Measurements from ENCODE around the gene INPP5A. TPM values are rescaled to one million over a fixed set of nuclear protein-coding genes. Genes with fewer than 3 reads are reported as not detected.
A peak's percentile ranks its signal among the peaks of the same experiment; 100 is the strongest.

Gene INPP5A
- total RNA-seq, 1 experiment from 2014 or later: 15.3 TPM

DNA sequence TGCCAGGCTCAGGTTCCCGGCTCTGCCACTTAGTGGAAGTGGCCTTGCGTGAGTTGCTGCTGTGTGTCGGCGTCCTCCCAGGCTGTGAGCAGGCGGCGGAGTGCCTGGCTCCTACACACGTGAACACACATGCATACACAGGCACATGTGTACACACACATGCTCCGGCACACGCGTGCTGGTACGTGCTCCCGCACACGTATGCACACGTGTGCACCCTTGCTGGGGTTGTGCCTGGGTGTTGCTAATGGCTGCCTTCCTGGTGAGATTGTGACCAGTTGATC, 107.6 kb downstream of the INPP5A start:
- no peak for DNase-seq (ENCODE audit: low read depth)

DNA sequence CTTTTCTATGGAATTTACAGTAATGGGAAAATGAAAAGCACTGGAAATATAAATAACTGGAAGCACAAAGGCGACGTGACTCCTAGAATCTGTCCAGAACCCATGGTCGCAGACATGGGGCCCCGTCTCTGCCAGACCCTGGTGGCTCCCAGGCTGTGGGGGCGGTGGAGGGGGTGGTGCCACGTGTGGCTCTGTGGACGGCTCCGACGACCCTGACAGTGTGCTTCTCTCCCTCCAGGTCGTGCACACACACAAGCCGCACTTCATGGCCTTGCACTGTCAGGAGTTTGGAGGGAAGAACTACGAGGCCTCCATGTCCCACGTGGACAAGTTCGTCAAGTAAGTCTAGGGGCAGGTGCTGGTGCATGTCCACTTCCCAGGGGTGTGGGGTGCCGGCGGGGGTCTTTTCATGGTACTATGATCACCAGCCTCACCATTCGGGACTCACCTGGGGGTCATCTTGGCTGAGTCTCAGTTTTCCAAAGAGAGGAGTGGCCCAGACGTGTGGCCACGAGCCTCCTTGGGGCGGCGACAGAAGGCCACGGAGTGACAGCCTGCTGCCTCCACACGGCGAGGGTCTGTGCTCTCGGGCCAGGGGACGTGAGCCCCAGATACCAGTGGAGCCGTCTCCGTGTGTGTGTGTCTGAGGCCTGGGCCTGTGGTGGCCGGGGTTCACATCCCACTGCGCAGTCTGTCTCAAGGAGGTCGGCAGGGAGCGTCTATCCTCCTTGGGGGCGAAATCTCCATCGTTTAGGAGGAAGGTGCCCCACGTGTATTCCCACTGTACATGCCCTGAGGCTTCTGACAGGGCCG, 108.2 kb downstream of the INPP5A start:
- no peak for DNase-seq (ENCODE audit: low read depth)

DNA sequence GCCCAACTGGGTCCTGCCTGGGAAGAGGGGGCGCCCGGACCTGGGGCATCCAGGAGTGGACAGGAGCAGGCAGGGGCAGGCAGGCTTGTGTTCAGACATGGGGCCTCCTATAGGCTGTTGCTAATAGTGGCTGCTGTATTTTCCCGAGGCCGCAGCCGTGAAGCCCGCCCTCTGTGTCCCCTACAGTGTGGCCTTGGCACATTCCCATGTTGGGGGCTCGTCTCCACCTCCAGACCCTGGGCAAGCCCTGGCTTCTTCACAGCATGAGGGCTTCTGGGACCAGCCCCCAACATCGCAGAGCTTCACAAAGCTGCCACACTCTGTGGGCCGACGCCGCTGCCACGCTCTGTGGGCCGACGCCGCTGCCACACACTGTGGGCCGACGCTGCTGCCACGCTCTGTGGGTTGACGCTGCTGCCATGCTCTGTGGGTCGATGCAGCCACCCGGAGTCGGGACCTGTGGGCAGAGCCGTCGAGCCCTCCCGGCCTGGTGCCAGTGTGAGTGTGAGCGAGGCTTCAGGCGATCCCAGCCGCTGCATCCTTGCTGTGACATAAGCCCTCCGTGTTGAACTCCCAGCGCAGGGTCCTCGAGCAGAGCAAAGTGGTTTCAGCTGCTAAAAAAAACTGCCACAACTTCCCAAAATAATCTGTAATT, 109.0 kb downstream of the INPP5A start:
- no peak for DNase-seq (ENCODE audit: low read depth)

DNA sequence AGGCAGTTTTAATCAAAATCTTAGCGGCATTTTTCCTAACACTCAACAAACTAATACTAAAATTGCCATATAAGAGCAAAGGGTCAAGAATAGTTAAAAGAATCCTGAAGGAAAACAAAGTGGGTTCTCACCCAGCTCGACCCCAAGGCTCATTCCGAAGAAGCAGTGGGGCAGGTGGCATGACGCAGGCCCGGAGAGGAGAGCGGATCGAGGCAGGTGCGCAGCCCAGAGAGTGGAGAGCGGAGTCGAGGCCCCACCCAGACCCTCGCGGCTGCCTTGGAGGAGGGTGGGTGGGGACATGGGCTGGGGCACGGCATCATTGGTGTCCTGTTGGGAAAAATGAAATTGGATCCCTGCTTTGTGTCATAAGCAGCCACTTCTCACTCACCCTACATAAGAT, 109.8 kb downstream of the INPP5A start:
- DNase-seq (ENCODE audit: low read depth): no peak

DNA sequence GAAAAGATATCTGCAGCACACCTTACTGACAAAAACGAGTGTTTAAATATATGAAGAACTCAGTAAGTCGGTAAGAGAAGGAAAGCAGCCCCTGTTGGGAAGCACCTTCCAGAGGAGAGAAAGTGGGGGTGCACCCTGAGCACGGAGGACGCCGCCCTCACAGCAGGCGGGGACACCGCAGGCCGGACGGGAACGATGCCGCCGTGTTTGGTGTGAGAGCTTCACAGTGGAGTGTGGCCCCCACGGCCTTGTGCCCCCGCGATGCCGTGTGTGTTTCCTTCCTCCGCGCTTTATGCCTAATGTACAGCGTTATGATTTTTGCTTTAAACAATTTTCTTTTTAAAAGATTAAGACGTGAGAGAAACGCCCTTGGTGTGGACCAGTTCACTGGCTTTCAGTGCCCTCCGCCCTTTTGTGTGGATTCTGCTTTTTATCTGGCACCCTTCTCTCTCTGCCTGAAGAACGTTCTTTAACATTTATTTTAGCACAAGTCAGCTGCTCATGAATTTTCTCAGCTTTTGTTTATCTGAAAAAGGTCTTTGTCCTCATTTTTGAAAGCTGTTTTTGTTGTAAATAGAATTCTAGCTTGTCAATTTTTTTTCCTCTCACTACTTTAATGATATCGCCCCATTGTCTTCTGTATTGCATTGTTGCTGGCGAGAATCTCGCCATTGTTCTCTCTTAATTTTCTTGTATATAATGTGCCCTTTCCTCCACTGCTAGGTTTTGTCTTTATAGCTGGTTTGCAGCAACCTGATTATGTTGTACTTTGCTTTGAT, 110.7 kb downstream of the INPP5A start:
- no peak for DNase-seq (ENCODE audit: low read depth)

DNA sequence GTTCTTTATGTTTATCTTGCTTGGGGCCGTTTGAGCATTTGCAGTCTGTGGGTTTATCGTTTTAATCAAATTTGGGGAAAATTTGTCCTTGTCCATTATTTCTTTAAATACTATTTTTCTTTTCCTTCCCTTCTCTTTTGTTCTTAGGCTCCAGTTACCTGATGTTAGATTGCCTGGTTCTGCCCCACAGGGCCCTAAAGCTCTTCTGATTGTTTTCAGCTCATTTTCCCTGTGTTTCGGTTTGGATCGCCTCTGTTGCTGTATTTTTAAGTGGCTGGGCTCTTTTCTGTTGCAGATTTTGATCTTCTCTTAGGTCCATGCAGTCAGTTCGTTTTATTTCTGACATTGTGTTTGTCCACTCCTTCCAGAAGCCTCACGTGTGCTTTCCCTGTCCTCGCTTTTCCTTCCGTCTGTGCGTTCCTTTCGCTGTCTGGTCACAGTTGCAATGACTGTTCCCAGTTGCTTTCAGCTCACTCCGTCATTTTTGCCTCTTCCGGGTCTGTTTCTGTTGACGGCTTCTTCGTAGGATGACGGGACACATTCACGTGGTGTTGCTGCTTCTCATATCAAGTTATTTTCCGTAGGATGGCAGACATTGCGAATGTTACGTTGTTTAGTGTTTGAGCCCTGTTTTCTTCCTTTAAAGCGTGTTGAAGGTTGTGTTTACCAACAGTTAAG, 111.4 kb downstream of the INPP5A start:
- no peak for DNase-seq (ENCODE audit: low read depth)

DNA sequence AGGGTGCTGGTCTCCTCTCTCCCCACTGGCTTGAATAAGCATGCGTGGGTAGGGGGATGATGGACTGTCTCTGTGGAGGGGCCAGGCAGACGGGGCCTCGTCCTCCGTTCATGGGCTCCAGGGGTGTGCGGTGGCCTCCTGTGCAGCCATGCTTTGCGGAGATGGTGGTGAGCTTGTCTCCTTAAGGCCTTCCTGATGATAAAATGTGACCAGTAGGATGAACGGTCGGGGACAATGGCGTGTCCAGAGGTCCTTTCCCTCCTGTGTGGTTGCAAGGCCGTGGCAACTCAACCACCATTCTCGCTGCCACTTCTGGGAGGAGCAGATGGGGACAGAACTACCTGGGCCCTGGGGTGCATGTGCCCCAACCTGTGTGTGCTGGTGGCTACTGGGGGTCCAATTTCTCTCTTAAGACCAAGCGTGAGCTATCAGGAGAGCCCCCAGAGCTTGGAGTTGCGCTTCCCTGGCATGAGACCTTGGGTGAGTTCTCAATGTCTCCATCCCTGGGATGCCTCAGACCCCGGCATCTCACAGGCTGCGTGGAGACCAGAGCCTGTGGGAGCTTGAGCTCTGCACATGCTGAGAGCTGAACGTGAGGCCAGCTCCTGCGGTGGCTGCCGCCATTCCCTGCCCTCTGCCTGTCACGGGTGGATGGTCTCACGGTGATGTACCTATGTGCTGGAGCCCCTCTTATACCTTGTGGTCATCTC, 112.2 kb downstream of the INPP5A start:
- no peak for DNase-seq (ENCODE audit: low read depth)

DNA sequence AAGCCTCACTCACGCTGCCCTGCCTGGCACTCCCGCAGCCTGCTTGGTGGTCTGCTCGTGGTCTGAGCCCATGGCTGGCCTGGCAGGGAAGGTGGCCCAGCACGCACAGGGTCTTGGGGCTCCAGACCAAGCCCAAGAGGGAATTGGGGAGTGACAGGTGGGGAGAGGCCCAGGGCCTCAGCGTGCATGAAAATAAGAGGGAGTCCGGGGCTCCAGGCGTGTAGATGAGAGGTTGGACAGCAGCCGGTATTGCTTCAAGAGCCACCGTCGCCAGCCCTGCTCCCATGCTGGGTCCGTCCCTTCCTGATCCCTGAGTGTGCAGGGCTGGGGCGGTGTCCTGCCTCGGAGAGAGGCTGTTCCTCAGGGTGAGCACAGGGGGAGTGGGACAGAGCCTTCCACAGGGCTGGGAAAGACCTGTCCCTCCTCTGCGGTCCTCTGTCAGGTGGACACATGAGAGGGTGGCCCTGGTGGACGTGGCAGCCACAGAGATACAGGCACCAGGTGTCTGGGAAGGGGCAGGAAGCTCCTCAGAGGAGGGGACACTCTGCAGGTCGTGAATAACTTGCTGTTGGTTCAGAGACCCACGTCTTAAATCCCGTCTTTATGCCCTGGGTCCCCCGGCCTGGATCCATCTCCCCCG, 113.1 kb downstream of the INPP5A start:
- no peak for DNase-seq (ENCODE audit: low read depth)

DNA sequence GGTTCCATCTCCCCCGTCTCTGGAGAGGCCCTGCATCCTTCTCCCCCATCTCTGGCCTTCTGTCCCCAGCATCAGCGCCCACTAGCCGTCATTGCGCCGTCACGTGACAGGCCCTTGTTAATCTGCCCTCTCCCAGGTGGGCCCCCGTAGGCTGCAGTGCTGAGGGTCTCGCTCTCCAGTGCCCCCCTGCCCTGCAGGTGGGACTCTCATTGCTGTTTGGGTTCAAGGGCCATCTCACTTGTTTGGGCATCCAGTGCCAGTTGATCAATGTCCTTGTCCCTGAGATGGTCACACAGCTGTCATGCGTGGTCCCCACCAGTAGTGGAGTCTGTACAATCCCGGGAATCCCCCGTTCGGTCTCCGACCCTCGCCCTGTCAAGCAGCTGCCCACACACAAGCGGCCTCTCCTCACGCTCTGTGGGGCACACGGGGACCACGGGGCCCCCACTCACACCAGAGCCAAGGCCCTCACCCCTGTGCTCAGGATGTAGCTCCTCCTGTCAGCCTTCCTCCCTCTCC, 114.0 kb downstream of the INPP5A start:
- DNase-seq (ENCODE audit: low read depth): no peak

DNA sequence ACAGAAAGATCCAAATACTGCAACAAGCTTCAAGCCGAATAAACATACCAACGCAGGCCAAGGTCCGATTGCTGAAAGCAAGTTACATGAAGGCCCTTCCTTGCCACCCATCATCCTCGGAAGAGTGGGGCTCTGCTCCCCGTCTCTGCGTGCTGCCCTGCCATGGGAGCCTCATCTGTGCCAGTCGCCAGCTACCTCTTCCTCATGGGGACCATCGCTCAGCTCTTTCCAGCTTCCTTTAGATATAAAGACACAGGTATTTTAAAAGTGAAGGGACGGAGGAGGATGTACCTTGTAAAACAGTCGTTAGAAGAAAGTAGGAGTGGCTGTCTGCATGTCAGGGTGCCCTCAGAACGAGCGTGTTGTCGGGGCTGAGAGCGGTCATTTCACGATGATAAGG, 114.9 kb downstream of the INPP5A start:
- DNase-seq (ENCODE audit: low read depth): no peak

DNA sequence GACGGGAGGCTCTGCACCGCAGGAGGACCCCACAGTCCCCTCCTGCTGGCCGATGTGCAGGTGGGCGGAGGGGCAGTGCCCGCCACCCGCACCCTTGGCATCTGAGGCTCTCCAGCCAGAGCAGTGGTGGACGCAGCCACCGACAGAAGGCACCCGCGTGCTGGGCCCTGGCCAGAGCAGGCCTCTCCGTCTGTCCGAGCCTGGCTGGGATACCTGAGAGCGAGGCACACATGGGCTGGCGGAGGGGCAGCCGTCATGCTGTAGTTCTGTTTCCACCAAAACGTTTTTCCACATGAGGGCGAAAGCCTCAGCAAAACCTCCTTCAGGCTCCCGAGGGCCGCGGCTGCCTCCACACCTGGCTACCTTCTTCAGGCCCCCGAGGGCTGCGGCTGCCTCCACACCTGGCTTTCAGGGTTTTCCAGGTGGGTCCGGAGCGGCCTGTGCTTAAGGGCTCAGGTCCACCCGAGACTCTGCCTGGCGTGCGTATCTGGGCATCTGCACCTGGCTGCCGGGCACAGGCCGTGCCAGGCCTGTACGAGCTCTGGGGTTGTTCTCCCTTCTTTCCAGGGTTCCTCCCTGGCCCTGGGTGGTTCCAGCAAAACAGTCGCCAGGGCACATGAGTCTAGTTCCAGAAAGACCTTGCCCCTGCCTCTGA, 115.5 kb downstream of the INPP5A start:
- no peak for DNase-seq (ENCODE audit: low read depth)

DNA sequence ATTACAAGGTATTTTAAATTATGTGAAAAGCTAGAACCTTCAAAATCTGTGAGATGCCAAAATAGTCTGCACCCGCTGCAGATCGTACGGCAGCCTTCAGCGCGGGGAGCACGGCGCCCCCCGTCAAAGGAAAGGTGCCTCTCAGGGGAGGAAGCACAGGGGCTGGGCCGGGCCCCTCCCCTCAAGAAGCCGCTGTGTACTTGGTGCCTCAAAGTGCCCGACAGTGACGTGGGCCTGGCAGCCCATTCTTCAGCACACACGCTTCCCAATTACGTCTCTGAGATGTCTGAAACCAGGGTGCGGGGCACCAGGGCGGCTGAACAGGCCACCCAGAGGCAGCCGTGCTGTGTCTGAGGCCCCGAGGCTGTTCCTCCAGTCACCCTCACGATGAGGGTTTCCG, 116.1 kb downstream of the INPP5A start:
- no peak for DNase-seq (ENCODE audit: low read depth)

DNA sequence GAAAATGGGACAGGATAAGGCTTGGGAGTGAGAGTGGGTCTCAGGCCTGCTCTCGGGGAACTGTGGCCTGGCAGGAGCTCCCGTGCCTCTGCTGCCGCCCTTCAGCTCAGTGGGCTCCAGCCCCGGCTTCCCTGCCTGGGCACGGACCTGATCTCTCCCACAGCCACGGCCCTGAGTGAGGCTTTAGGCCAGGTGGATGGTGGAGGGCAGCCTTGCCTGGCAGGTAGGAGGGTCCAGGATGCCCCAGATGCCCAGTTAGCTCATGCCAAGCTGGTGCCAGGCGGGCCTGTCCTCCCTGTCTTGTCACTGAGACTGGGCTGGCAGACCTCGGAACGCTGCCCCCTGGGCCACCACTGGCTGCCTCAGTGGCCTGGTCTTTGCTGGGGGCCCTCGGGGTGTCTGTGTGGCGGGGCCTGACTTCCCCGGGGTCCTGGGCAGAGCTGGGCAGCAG, 116.6 kb downstream of the INPP5A start:
- DNase-seq (ENCODE audit: low read depth): no peak

DNA sequence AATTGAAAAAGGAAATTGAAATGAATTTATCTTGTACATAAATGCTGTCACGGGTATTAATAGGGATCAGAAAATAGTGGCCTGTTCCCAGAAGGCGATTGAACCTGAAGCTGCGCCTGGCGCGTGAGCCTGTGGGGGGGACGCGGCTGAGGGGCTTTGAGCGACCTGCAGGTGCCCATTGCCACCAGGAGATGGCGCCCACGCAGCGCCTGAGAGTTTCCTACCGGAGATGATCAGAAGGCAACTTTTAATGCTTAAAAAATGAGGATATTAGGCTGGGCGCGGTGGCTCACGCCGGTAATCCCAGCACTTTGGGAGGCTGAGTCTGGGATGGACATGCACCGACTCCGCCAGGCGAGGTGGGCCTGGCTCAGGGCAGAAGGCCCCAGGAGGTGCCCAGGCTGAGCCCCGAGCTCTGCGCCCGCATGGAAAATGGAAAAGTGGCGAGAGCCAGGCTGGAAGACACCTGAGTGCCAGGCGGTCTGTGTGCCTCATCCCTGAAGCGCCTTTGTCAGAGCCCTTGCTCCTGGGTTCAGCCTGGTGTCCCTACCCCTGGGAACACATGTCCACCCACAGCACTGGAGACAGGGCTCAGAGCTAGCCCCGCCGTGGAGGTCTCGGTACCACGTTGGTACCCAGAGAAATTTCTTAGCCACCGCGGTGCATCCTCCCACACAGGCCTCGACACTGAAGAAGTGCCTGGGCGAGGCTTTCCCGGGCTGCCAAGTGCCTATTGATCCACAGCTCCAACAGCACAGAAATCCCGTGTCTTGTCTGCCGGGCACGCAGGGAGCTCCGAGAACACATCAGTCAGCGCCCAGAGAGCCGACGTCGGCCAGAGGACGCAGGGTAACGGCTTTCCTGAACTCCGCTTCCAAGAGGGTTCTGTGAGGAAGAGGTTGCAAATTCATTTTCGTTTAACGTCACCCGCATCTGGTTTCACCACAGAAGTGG, 117.4 kb downstream of the INPP5A start:
- DNase-seq (ENCODE audit: low read depth): peak; percentile 42

DNA sequence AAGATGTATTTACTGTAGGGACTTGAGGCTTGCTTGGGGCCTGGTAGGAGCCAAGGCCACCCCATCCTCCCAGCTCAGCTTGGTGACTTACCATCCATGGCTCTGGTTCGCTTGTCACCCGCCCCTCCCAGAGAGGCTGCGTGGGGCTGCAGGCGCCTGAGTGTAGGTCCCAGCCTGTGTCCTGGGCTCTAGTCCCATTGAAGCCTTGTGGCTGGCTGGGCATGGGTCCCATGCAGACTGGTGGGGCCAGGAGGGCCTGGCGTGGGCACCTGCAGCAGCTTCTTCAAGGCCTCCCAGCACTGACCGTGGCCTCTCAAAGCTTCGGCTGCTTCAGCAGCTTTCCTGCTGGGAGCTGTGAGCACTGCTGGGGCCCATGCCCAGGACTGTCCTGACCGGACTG, 118.1 kb downstream of the INPP5A start:
- DNase-seq (ENCODE audit: low read depth): no peak

DNA sequence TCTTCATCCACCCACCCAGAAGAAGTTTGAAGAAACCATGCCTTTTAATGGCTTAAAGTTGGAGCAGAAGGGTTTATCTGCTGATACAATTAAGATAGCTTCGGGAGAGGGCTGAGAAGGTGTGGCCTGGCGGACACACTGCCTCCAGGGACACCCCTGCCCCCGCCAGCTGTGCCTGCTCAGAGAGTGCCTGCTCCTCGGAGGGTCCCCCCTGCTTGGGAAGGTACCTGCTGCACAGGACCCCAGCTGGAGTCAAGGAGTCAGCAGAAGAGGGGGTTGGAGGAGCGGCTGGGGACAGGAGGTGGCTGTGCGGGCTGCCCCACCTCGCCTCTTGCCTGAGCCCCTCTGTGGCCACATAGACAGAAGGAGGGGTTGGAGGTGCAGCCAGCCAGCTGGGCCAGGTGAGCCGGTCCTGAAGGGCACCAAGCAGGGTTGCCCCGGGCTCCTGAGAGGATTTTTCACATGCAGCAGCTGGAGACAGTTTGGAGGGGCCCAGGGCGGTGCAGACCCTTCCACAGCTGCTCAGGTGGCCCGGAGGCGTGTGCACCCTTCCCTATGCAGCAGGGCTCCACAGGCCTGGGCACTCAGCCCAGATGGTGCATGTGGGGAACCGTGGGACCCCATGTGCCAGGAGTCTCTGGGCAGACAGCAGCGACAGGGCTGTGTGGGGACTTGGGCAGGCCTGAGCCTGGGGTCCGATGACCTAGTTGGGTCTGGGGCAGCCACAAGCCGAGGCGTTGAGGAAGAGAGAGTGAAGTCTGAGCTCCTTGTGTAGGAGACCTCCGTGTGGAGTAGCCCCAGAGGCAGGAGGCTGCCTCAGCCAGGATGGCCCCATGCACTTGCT, 118.9 kb downstream of the INPP5A start:
- no peak for DNase-seq (ENCODE audit: low read depth)

DNA sequence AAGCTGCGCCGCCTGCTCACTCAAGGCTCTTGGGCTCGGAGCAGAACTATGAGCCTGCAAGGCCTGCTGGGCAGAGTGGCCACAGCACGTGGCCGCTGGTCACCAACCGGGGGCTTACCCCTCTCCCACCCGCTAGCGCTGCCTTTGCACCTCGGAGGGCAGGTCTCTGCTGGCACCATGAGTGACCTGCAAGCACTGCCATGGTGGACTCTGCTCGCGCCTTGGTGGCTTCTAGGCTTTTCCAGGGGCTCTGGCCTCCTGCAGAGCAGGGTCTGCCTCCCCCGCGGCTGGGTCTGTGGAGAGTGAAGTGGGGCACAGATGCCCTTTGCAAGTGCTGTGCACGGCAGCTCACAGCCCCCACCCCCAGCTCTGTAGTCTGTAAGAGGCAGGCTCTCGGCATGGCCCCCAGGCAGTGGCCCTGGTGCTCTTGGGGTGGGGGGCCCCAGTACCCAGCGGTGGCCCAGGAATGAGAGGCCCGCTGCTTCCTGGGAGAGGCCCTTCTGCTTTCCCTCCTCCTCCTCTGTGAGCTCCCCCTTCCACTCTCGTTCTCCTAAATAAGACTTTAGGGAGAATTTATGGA, 119.6 kb downstream of the INPP5A start:
- no peak for DNase-seq (ENCODE audit: low read depth)

DNA sequence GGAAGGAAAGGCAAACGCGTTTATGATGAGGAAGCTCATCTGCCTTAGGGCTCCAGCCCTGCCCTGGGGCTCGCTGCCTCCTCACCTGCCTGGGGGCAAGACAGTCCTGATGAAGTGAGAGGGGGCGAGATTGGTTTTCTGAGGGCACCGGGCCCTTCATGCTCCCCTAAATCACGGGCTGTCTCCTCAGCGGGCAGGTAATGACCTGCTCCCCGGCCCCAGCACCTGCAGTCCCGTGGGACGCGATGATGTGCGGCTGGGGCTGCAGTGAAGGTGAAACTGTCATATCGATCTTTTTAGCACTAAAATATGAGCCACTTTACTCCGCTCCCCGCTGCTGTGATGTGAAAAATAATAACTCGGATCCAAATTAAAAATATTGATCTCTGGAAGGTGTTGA, 120.2 kb downstream of the INPP5A start:
- no peak for DNase-seq (ENCODE audit: low read depth)

Measured in M059J (cell line).